Kidney (tissue), 13 donors: ENCODE data around the gene KRABD2.

Experiments used
- DNase-seq, 5 donors: peaks; one replicate each; pipeline ENCODE4 v3.0.0-alpha.2; 2013 to 2020
- FAIRE-seq: peaks from 2 replicates; lab custom pipeline; 2012; peaks lifted over from hg19 to GRCh38; lab: Jason Lieb, UNC
- H3K27ac ChIP-seq, 2 donors: one replicate each; pipeline ENCODE4 v1.7.0; 2013; ENCODE audit warnings: low read depth in 2 of 2, low read length in 2 of 2, inconsistent platforms in 1 of 2
- H3K27me3 ChIP-seq: one replicate; pipeline ENCODE4 v1.7.1; 2013; ENCODE audit warnings: low read length, inconsistent platforms; ENCODE audit not compliant: control insufficient read depth, insufficient read depth
- H3K36me3 ChIP-seq, 3 donors: one replicate each; pipeline versions ENCODE4 v1.7.0 to v1.7.1; 2013; ENCODE audit warnings: low read length in 3 of 3, control low read depth in 1 of 3, inconsistent platforms in 1 of 3; ENCODE audit not compliant: insufficient read depth in 3 of 3, control insufficient read depth in 2 of 3
- H3K4me1 ChIP-seq, 3 donors: one replicate each; pipeline versions ENCODE4 v1.7.0 to v1.7.1; 2013; ENCODE audit warnings: low read length in 3 of 3, inconsistent platforms in 1 of 3, low read depth in 1 of 3; ENCODE audit not compliant: control insufficient read depth in 2 of 3, insufficient read depth in 2 of 3
- H3K4me3 ChIP-seq, 3 donors: one replicate each; pipeline versions ENCODE4 v1.7.0 to v1.8.1; 2013; ENCODE audit warnings: low read length in 3 of 3, control low read depth in 1 of 3, inconsistent platforms in 1 of 3
- H3K9ac ChIP-seq, 3 donors: one replicate each; pipeline versions ENCODE4 v1.7.0 to v1.7.1; 2013; ENCODE audit warnings: low read length in 3 of 3, control low read depth in 1 of 3, inconsistent platforms in 1 of 3
- H3K9me3 ChIP-seq, 3 donors: one replicate each; pipeline versions ENCODE4 v1.7.0 to v1.7.1; 2013; ENCODE audit warnings: low read length in 3 of 3, control low read depth in 1 of 3, inconsistent platforms in 1 of 3; ENCODE audit not compliant: control insufficient read depth in 2 of 3, insufficient read depth in 1 of 3
- intact Hi-C: fragments of 100-400 bp; cut with DNase I; formaldehyde crosslinking; loops from one replicate; pipeline ENCODE4 v1.11.1; 2022
- TF ChIP-seq, protein P1 (sequence below): IDR thresholded peaks from 3 replicates; pipeline ENCODE4 v1.5.1; 2012; ENCODE audit warnings: mild to moderate bottlenecking, moderate library complexity, borderline replicate concordance; ENCODE audit not compliant: insufficient read depth; ENCODE audit errors: extremely low read depth
- donor health status: control.
- donor health status: control.
- donor health status: control.
- donor health status: control.
- donor health status: control.
- donor health status: DM: yes; HTN: yes; CAD: no.
- donor health status: Normal renal cell carcinoma (clear cell type).

Gene KRABD2

GRCh38 chr17:8409966-8410882 lies 33.7 kb upstream of the KRABD2 start:
- Histone ChIP-seq H3K36me3 (no peaks in the 10 kb centered on the region), H3K4me1 (peaks cover 0 to 5% (median 4%) of the 10 kb centered on the region in 3 donors), H3K27ac (no peak overlapping the region), H3K4me3 (no peak overlapping the region), H3K9me3 (no peaks in the 10 kb centered on the region), H3K27me3 (no peaks in the 10 kb centered on the region), H3K9ac (no peak overlapping the region)
- intact Hi-C loops = no loop called here
- peak; percentile 91 for FAIRE-seq
- TF ChIP-seq, protein P1, sequence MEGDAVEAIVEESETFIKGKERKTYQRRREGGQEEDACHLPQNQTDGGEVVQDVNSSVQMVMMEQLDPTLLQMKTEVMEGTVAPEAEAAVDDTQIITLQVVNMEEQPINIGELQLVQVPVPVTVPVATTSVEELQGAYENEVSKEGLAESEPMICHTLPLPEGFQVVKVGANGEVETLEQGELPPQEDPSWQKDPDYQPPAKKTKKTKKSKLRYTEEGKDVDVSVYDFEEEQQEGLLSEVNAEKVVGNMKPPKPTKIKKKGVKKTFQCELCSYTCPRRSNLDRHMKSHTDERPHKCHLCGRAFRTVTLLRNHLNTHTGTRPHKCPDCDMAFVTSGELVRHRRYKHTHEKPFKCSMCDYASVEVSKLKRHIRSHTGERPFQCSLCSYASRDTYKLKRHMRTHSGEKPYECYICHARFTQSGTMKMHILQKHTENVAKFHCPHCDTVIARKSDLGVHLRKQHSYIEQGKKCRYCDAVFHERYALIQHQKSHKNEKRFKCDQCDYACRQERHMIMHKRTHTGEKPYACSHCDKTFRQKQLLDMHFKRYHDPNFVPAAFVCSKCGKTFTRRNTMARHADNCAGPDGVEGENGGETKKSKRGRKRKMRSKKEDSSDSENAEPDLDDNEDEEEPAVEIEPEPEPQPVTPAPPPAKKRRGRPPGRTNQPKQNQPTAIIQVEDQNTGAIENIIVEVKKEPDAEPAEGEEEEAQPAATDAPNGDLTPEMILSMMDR = peak; percentile 91
- peak; percentile 89 to 96 (median 94) for DNase-seq

GRCh38 chr17:8408371-8408770 lies 31.9 kb upstream of the KRABD2 start:
- TF ChIP-seq, protein P1 = no peak
- H3K4me1 ChIP-seq = peaks cover 0 to 5% (median 4%) of the 10 kb centered on the region in 3 donors
- H3K9me3 ChIP-seq = no peaks in the 10 kb centered on the region
- no peaks in the 10 kb centered on the region for H3K36me3 ChIP-seq
- DNase-seq (peak in 3 of 5 donors; percentile 25 to 91 (median 28)), FAIRE-seq (no peak)
- H3K9ac ChIP-seq = peak overlapping the region in 1 of 3 donors; percentile 12
- no peak overlapping the region for H3K4me3 ChIP-seq
- intact Hi-C loops = no loop called here
- H3K27ac ChIP-seq = peak overlapping the region; percentile 41 to 71
- H3K27me3 ChIP-seq = no peaks in the 10 kb centered on the region

GRCh38 chr17:8406174-8406573 lies 29.7 kb upstream of the KRABD2 start:
- H3K4me3 ChIP-seq = no peak overlapping the region
- TF ChIP-seq, protein P1 = no peak
- H3K4me1 ChIP-seq = peaks cover 0 to 5% (median 4%) of the 10 kb centered on the region in 3 donors
- H3K9me3 ChIP-seq = no peaks in the 10 kb centered on the region
- no peaks in the 10 kb centered on the region for H3K36me3 ChIP-seq
- FAIRE-seq (no peak), DNase-seq (no peak)
- no peaks in the 10 kb centered on the region for H3K27me3 ChIP-seq
- H3K27ac ChIP-seq = no peak overlapping the region
- H3K9ac ChIP-seq = no peak overlapping the region
- intact Hi-C loops = no loop called here
